GM23338 (cell line): ENCODE measurements around the gene PREP.

Experiments
- EZH2 ChIP-seq: fragments of 200-600 bp; sonication (generic); IDR thresholded peaks from one replicate; pipeline ENCODE4 v1.8.0; 2017; ENCODE audit warnings: antibody characterized with exemption, mild to moderate bottlenecking, low read depth; ENCODE audit not compliant: unreplicated experiment
- EZH2phosphoT487 ChIP-seq: fragments of 200-600 bp; sonication (generic); IDR thresholded peaks from one replicate; pipeline ENCODE4 v1.8.1; 2018; ENCODE audit warnings: antibody characterized with exemption; ENCODE audit not compliant: unreplicated experiment
- POLR2AphosphoS5 ChIP-seq: IDR thresholded peaks from 2 replicates; pipeline ENCODE4 v1.6.1; 2016; ENCODE audit warnings: antibody characterized with exemption, low read depth
- TF ChIP-seq, protein P1 (sequence below), 2 experiments: fragments of 200-600 bp in 1 of 2; sonication (generic) in 1 of 2; conservative IDR thresholded peaks; 2 replicates each; pipeline versions ENCODE4 v1.5.1 to v1.6.1; 2016 to 2017; ENCODE audit warnings: antibody characterized with exemption in 2 of 2, low read depth in 2 of 2, mild to moderate bottlenecking in 2 of 2, moderate library complexity in 1 of 2
- TF ChIP-seq, protein P2 (sequence below): IDR thresholded peaks from 2 replicates; pipeline ENCODE4 v1.6.1; 2016; ENCODE audit warnings: antibody characterized with exemption
- TF ChIP-seq, protein P3 (sequence below): IDR thresholded peaks from one replicate; pipeline ENCODE4 v1.6.1; 2018; ENCODE audit warnings: antibody characterized with exemption; ENCODE audit not compliant: unreplicated experiment

DNA sequence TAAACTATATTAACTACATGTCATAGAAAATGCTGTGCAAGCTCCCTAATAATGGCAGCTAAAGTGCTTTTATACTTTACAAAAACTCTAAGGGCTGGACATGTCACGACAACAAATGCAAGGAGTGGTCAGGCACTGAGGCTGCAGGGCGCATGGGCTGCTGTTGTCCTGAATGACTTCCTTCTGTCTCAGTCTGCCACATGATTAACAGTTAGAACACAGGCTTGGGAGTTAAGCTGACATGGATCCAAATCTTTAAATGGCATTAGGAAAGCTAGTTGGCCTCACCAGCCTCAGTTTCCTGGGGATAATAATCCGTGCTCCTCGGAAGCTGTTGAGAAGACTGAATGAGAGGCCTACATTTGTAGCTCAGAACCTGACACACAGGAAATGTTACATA lies 57.4 kb downstream of the PREP start:
- TF ChIP-seq, protein P1, sequence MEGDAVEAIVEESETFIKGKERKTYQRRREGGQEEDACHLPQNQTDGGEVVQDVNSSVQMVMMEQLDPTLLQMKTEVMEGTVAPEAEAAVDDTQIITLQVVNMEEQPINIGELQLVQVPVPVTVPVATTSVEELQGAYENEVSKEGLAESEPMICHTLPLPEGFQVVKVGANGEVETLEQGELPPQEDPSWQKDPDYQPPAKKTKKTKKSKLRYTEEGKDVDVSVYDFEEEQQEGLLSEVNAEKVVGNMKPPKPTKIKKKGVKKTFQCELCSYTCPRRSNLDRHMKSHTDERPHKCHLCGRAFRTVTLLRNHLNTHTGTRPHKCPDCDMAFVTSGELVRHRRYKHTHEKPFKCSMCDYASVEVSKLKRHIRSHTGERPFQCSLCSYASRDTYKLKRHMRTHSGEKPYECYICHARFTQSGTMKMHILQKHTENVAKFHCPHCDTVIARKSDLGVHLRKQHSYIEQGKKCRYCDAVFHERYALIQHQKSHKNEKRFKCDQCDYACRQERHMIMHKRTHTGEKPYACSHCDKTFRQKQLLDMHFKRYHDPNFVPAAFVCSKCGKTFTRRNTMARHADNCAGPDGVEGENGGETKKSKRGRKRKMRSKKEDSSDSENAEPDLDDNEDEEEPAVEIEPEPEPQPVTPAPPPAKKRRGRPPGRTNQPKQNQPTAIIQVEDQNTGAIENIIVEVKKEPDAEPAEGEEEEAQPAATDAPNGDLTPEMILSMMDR (conservative IDR thresholded peaks at IDR 0.05; ENCODE audit: low read depth in 2 of 2): no peak
- TF ChIP-seq EZH2: no peak
- TF ChIP-seq, protein P2, sequence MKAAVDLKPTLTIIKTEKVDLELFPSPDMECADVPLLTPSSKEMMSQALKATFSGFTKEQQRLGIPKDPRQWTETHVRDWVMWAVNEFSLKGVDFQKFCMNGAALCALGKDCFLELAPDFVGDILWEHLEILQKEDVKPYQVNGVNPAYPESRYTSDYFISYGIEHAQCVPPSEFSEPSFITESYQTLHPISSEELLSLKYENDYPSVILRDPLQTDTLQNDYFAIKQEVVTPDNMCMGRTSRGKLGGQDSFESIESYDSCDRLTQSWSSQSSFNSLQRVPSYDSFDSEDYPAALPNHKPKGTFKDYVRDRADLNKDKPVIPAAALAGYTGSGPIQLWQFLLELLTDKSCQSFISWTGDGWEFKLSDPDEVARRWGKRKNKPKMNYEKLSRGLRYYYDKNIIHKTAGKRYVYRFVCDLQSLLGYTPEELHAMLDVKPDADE: no peak
- no peak for TF ChIP-seq POLR2AphosphoS5
- TF ChIP-seq EZH2phosphoT487: no peak
- TF ChIP-seq, protein P3, sequence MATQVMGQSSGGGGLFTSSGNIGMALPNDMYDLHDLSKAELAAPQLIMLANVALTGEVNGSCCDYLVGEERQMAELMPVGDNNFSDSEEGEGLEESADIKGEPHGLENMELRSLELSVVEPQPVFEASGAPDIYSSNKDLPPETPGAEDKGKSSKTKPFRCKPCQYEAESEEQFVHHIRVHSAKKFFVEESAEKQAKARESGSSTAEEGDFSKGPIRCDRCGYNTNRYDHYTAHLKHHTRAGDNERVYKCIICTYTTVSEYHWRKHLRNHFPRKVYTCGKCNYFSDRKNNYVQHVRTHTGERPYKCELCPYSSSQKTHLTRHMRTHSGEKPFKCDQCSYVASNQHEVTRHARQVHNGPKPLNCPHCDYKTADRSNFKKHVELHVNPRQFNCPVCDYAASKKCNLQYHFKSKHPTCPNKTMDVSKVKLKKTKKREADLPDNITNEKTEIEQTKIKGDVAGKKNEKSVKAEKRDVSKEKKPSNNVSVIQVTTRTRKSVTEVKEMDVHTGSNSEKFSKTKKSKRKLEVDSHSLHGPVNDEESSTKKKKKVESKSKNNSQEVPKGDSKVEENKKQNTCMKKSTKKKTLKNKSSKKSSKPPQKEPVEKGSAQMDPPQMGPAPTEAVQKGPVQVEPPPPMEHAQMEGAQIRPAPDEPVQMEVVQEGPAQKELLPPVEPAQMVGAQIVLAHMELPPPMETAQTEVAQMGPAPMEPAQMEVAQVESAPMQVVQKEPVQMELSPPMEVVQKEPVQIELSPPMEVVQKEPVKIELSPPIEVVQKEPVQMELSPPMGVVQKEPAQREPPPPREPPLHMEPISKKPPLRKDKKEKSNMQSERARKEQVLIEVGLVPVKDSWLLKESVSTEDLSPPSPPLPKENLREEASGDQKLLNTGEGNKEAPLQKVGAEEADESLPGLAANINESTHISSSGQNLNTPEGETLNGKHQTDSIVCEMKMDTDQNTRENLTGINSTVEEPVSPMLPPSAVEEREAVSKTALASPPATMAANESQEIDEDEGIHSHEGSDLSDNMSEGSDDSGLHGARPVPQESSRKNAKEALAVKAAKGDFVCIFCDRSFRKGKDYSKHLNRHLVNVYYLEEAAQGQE: no peak
